Hepatic stellate cell (primary cell): Measurements from ENCODE around the gene EPHA6.

Experiments
- DNase-seq: peaks from one replicate; pipeline ENCODE4 v3.0.0; 2011; ENCODE audit warnings: low spot score

EPHA6 gene

GRCh38 chr3:97278506-97278905 is 464.1 kb downstream of the EPHA6 start:
- DNase-seq: no peak

GRCh38 chr3:97291901-97292300 is 477.5 kb downstream of the EPHA6 start:
- no peak for DNase-seq

- no peak for DNase-seq
Observed at GRCh38 chr3:97293596-97294131, 479.3 kb downstream of the EPHA6 start.

GRCh38 chr3:97297032-97297431 is 482.6 kb downstream of the EPHA6 start:
- DNase-seq: no peak

GRCh38 chr3:97301114-97301513 is 486.7 kb downstream of the EPHA6 start:
- DNase-seq: no peak

- DNase-seq: no peak
Observed at GRCh38 chr3:97306226-97306625, 491.8 kb downstream of the EPHA6 start.

GRCh38 chr3:97338375-97338774 is 524.0 kb downstream of the EPHA6 start:
- DNase-seq: no peak

GRCh38 chr3:97340940-97341339 is 526.5 kb downstream of the EPHA6 start:
- DNase-seq: no peak

- DNase-seq: no peak
Observed at GRCh38 chr3:97347780-97348179, 533.4 kb downstream of the EPHA6 start.

GRCh38 chr3:97350971-97351370 is 536.6 kb downstream of the EPHA6 start:
- no peak for DNase-seq

- DNase-seq: no peak
Observed at GRCh38 chr3:97353176-97353575, 538.8 kb downstream of the EPHA6 start.

- no peak for DNase-seq
Observed at GRCh38 chr3:97359977-97360376, 545.6 kb downstream of the EPHA6 start.

GRCh38 chr3:97360804-97361203 is 546.4 kb downstream of the EPHA6 start:
- no peak for DNase-seq

GRCh38 chr3:97384583-97384982 is 570.2 kb downstream of the EPHA6 start:
- DNase-seq: no peak

GRCh38 chr3:97388774-97389173 is 574.4 kb downstream of the EPHA6 start:
- DNase-seq: no peak

- no peak for DNase-seq
Observed at GRCh38 chr3:97389936-97390335, 575.5 kb downstream of the EPHA6 start.

- no peak for DNase-seq
Observed at GRCh38 chr3:97391167-97391566, 576.8 kb downstream of the EPHA6 start.

GRCh38 chr3:97409612-97410011 is 595.2 kb downstream of the EPHA6 start:
- no peak for DNase-seq

GRCh38 chr3:97421565-97421964 is 607.2 kb downstream of the EPHA6 start:
- no peak for DNase-seq

GRCh38 chr3:97425002-97425401 is 610.6 kb downstream of the EPHA6 start:
- DNase-seq: no peak

- DNase-seq: no peak
Observed at GRCh38 chr3:97430601-97431000, 616.2 kb downstream of the EPHA6 start.

- DNase-seq: no peak
Observed at GRCh38 chr3:97432914-97433313, 618.5 kb downstream of the EPHA6 start.

- no peak for DNase-seq
Observed at GRCh38 chr3:97438131-97438530, 623.7 kb downstream of the EPHA6 start.

- no peak for DNase-seq
Observed at GRCh38 chr3:97439373-97439772, 625.0 kb downstream of the EPHA6 start.

GRCh38 chr3:97464035-97464434 is 649.6 kb downstream of the EPHA6 start:
- DNase-seq: no peak
